SW 1271 (cell line): Measurements from ENCODE around the gene SMR3A.

Source experiments
- DNase-seq, 2 experiments: peaks; one replicate each; lab custom pipeline; 2025; lab: John Stamatoyannopoulos, UW

Gene SMR3A

GRCh38 chr4:70360460-70360859 lies at the start of gene SMR3A:
SMR3A (plus strand) TSS chr4:70360760; CDS start chr4:70362116, 1,356 bp downstream.
- DNase-seq: no peak

DNA sequence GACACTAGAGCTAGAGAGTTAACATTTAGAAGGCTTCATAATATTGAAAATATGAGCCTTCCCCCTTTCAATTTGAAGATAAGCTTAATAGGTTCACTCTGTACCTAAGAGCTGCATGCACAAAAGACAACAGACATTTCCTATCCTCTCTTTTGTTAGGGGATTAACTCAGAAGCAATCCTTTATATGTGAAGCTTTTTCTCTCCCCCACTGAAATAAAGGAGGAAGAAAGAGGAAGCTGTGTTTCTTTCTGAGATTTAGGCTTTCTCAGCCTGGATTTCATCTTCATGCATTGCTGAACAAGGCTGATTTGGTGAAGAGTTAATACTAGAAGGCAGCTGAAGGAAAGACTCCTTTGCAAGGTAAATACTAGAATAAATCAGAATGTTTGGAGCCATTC lies 46.8 kb upstream of the SMR3A start:
- no peak for DNase-seq

DNA sequence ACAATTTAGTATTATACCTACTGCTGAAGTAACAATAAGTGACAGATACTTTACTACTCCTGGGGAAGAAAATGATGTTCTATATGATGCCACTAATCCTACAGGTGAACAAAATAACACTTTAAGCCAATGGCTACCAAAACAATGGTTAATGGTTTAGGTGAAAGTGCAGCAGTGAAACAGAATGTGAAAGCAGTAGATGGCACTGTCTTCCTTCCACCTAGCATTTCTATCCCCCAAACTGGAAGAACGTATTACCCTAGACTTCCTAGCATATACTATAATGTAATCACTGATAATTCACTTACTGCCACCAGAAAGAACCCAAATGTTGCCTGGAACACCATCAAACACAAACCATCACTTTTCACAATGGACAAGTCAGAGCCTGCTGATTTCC lies 44.6 kb upstream of the SMR3A start:
- no peak for DNase-seq

- DNase-seq: no peak
Measured at GRCh38 chr4:70326052-70326451, 34.5 kb upstream of the SMR3A start.

DNA sequence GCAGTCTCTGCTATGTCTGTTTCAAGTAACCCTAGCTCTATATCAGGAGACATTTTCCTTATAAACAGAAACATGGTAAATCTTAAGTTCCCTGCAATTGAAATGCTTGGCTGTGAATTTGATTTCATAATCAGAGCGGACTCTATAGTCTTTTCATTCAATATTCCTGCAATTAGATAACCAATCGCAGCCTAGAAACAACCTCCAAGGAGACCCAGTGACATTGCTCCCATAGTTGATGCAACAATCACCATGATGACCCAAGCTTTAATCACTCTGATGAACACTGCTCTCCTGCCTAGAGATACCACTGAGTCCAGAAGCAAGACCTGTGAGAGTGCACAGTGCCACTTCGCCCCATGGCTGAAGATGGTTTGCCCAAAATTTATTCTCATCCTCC lies 25.9 kb upstream of the SMR3A start, which contains the start of gene CABS1:
Gene CABS1 (plus strand): TSS at position 301 of the 400 bp plus-strand sequence. CDS start 59 bp downstream, at position 360.
- no peak for DNase-seq

GRCh38 chr4:70336043-70336442 lies 24.5 kb upstream of the SMR3A start:
- DNase-seq: no peak

DNA sequence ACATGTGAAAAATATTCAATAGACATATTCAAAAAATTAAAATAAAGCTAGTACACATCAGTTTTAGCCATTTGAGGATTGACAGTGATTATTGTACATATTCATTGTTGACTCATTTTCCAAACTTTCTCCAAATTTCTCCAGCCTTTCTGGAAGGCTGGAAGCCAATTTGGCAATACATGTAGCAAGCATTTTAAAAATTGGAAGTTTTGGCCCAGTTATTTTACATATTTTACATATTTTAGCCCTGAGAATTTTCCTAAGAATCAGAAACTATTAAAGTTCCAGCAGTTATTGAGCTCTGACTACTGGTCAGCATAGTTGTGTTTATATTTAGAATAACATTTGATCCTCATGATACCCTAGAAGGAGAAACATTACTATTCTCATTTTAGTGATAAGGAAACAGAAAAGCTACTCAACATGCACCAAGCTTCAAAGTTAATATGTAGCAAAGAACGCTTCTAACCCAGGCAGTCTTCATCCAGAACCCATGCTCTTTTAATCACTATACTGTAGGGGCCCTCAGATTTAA lies 22.6 kb upstream of the SMR3A start:
- no peak for DNase-seq

DNA sequence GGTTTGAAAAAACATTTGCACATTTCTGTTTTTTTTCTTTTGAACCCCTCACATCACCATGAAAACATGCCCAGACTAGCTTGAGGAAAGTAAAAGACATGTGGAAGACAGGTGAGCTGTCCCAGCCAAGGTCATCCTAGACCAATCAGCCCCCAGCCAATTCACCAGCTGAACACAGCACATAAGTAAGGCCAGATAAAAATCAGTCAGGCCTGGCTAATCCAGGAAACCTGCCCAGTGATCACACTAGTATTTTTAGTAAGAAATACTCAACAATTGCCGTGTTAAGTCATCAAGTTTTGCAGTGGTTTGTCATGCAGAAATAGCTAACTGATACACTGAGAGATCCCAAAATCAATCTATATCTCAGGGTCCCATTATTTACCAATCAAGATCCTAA lies 4.4 kb upstream of the SMR3A start:
- no peak for DNase-seq

DNA sequence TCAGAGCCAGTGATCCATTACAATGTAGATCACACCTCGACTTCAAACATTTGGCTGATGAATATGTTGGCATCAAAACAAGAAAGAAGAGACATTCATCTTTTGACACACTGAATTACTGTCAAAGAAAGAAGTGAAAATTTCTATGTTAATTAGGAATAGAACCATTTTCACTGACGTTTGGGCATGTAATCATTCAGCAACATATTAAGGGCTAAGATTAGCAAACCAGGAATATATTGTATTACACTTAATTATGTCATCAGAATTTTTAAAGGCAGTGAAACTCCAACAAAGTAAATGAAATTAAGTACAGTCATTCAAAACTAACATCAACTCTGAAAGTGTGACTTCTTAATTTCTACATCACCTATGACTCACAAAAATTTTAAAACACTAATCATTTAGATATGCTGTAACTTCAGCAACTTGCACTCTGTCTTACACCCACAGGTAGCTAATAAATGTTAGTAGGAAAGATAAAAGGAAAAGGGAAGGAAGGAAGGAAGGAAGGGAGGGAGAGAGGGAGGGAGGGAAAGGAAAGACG lies 1.4 kb upstream of the SMR3A start:
- no peak for DNase-seq

DNA sequence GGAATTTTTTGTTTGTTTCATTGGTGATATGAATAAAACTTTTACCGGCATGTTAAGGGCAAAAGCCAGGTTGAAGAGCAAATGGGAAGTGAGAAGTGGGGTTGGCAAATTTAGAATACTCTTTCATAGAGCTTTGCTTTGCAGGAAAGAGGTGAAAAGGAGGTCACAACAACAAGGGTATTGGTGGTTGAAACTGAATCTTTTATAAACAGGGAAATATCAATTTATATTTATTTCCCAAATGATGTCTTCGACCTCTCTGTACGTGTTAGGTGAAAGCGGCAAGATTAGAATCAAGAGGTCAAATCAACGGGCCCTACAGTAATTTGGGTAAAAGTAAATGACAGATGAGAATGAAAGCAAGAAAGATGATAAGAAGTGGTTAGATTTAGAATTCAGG lies 3.4 kb downstream of the SMR3A start:
- DNase-seq: no peak

DNA sequence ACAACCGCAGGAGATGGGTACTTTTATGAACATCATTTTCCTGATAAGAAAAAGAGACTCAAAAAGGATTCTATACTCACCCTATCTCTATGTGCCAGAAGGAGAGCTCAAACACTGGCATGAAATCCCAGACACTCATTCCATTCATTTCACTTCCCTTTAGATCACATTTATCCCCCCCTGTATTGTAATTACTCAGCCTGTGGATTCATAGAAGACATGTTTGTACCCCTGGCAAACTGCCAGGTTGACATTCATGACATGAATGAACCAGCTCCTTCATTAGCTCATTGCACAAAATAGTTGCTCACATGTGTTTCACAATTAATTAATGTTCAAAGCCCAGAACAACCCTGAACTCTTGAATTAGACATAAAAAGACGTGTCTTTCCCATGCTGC lies 4.9 kb downstream of the SMR3A start:
- DNase-seq: no peak

GRCh38 chr4:70367813-70368212 lies 7.3 kb downstream of the SMR3A start:
- no peak for DNase-seq

DNA sequence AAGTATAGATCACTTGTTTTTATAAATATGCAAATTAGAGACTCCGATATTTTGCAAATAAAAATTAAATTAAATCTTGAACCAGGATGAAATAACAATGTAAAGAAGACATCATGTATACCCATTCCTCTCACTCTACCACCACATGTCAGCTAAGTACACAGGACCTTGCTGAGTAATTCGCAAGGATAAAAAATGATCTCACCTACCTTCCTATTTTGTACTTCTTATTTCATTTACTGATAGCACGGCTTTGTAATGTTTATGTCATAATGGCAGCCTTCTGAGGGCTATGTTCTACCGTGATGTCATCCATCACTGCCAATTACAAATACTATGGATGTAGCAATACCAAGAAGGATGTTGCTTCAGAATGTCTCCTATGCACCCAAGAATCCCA lies 11.4 kb downstream of the SMR3A start:
- no peak for DNase-seq

DNA sequence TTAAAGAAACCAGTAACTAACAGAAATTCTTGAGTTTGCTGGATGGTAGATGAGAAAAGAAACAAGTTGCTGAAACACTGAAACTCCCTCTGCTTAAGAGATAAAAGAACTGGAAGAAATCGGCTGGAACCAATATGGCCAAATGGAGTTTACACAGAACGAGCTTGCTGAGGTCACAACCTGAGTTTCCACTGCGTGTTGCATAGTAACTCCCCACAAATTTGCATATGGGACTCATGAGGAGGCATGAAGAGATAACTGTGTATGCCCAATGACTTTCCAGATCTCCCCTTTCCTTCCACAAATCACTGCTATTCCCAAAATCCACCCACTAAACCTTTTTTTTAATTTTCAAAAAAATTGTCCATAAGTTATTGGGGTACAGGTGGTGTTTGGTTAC lies 12.2 kb downstream of the SMR3A start:
- DNase-seq: no peak

DNA sequence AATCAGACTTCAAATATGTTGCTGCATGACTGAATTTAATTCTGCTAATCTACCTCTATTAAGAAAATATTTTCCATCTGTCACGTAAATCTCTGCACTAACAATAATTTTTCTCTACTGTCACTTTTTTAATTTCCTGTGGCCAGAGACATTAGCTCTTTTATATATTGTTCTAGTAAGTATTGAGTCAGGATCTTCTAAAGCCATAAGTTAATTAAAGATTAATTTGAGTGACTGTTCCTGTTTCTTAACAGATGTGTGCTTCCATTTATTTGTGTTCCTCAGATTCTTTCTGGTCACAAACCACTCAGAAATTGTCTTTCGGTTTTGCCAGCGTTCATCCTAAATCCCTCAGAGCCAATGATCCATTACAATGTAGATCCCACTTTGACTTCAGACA lies 20.0 kb downstream of the SMR3A start:
- DNase-seq: no peak

- no peak for DNase-seq
Measured at GRCh38 chr4:70382691-70383181, 22.2 kb downstream of the SMR3A start, which contains the start of gene SMR3B. SMR3B (plus strand) TSS chr4:70383131; CDS start chr4:70384511, 1,380 bp downstream.

GRCh38 chr4:70392057-70392776 lies 31.7 kb downstream of the SMR3A start:
- no peak for DNase-seq

DNA sequence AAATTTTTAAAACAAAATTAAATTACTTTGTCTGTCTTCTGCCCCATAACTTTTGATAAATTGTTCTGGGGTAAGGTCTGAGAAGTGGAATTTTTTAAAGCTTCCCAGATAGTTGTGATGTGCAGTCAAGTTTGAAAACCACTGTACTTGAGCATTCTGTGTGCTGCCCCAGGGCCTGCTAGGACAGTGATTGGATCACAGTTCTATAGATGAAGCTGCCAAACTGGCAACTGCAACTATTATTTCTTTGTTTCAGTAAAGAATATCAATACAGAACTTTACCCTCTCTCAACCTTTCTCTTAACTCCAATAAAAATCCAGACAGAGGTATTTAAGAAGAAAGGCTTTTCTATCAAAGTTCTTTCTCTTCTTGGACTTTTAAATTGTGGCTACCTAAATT lies 37.0 kb downstream of the SMR3A start, which contains the start of gene OPRPN:
Gene OPRPN (plus strand): TSS at position 361 of the 400 bp plus-strand sequence. CDS start 1,346 bp downstream, outside the sequence.
- DNase-seq: no peak

GRCh38 chr4:70399319-70399718 lies 38.8 kb downstream of the SMR3A start:
- DNase-seq: no peak

DNA sequence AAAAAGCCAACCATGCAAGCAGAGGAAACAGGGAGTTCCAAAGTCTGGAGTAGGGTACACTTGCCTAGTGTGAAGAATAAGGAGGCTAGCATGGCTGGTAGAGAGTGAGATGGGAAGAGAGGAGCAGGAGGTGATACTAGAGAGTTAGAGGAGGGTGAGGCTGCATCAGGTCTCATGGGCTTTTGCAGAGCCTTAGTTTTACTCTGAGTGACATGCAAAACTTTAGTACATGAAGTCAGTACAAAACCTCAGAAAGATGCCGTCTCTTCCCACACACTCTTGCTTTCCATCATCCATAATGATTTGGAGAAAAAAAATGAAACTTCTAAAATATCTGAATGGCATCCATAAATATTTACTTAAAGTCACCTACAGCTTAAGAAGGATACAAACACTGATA lies 42.2 kb downstream of the SMR3A start:
- DNase-seq: no peak

DNA sequence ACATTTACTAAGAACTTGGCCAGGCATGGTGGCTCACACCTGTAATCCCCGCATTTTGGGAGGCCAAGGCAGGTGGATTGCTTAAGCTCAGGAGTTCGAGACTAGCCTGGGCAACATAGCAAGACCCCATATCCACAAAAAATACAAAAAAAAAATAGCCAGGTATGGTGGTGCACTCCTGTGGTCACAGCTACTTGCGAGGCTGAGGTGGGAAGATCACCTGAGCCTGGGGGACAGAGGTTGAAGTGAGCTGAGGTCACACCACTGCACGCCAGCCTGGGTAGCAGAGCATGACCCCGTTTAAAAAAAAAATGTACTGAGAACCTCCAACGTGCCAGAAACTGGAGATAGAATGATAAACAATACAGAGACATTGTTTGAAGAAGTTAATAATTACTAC lies 45.2 kb downstream of the SMR3A start:
- DNase-seq: no peak
